ENCODE data around the gene ROPN1L.

GRCh38 chr5:10411336-10411735 is 30.3 kb upstream of the ROPN1L start:
- no peak for TF ChIP-seq CTCF (IDR thresholded peaks at IDR 0.05)
- TF ChIP-seq POLR2A (IDR thresholded peaks at IDR 0.05), result no peak

Data from body of pancreas (tissue), 4 donors.